ENCODE data around the gene TMEM50A. TPM values are rescaled to one million over a fixed set of nuclear protein-coding genes. Genes with fewer than 3 reads are reported as not detected.
"Not testable (repeated sequence)": the region's sequence is repeated elsewhere in the genome, so short reads cannot be mapped to it uniquely, and the experiment has no call there.

Gene TMEM50A
- total RNA-seq, 1 experiment from 2014 or later, result 104 TPM

GRCh38 chr1:25336922-25337354 is 1.2 kb upstream of the TMEM50A start:
- DNase-seq (ENCODE audit: low read depth), result not testable (repeated sequence)

DNA sequence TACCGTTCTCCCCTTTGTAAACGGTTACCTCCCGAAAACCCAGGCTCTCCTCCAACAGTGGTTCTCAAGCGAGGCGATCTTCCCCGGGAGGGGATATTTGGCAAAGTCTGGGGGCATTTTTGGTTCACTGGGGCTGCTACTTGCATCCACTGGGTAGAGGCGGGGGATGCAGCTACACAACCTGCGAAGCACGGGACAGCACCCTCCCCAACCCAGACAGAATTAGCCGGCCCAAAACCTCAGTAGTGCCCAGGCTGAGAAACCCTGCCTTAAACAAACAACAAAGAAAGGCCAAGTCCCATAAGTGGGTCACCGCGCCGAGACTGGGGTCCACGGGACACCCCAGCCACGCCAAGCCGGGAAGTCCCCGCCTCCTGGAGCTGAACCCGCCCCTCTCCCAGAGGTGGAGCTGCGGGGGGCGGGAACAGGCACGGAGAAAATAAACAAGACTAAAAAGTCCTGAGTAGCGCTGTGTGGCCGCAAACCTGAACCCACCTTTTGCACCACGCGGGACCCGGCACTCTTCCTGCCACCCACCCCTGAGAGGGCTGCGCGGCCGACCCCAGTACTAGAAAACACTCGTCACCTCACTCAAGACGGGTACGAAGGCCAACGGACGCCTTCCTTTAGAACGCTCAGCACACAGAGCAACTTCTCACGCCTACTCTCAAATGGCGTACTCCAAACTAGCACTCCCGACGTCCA is 499 bp upstream of the TMEM50A start:
- not testable (repeated sequence) for DNase-seq (ENCODE audit: low read depth)

- no peak for DNase-seq (ENCODE audit: low read depth)
These were observed 852 bp downstream of the TMEM50A start for GRCh38 chr1:25338986-25339385.

DNA sequence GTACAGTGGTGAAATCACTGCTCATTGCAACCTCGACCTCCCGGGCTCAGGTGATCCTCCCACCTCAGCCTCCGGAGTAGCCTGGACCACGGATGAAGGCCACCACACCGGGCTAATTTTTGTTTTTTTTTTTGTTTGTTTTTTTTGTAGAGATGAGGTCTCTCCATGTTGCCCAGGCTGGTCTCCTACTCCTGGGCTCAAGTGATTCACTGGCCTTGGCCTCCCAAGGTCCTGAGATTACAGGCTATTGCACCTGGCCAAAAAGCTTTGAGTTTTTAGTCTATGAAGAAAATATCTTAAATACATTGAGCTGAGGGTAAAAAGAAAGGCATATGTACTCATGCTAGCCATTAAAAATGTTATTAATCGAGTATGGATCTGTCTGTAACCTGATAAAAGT is 3.6 kb downstream of the TMEM50A start:
- no peak for DNase-seq (ENCODE audit: low read depth)

GRCh38 chr1:25342846-25343245 is 4.7 kb downstream of the TMEM50A start:
- no peak for DNase-seq (ENCODE audit: low read depth)

DNA sequence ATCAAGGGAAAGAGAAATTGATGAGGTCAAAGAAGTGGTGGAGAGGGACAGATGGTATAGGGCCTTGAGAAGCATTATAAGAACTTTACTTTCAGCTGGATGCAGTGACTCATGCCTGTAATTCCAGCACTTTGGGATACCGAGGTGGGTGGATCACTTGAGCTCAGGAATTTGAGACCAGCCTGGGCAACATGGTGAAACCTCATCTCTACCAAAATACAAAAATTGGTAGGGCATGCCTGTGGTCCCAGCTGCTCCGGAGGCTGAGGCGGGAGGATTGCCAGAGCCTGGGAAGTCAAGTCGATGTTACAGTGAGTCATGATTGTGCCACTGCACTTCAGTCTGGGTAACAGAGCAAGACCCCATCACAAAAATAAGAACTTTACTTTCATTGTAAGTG is 5.7 kb downstream of the TMEM50A start:
- DNase-seq (ENCODE audit: low read depth), result peak; percentile 88

- no peak for DNase-seq (ENCODE audit: low read depth)
These were observed 9.4 kb downstream of the TMEM50A start for GRCh38 chr1:25347556-25347955.

DNA sequence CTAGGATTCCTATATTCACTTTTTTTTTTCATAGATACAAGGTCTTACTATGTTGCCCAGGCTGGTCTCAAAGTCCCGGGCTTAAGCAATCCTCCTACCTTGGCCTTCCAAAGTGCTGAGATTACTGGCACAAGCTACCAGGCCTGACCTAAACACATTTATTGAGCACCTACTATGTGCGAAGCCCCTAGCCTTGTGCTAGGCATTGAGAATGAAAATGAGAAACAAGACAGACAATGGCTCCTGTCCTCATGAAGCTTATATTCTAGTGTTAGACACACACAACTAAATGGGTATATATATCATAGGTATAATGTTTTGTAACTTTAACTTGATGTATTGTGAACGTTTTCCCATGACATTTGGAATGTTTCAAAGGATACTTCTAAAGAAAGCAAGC is 11.5 kb downstream of the TMEM50A start:
- DNase-seq (ENCODE audit: low read depth), result no peak

GRCh38 chr1:25355841-25356395 is 17.8 kb downstream of the TMEM50A start:
- DNase-seq (ENCODE audit: low read depth), result no peak

- no peak for DNase-seq (ENCODE audit: low read depth)
These were observed 18.3 kb downstream of the TMEM50A start for GRCh38 chr1:25356441-25356840.

- no peak for DNase-seq (ENCODE audit: low read depth)
These were observed 18.7 kb downstream of the TMEM50A start for GRCh38 chr1:25356848-25357247.

DNA sequence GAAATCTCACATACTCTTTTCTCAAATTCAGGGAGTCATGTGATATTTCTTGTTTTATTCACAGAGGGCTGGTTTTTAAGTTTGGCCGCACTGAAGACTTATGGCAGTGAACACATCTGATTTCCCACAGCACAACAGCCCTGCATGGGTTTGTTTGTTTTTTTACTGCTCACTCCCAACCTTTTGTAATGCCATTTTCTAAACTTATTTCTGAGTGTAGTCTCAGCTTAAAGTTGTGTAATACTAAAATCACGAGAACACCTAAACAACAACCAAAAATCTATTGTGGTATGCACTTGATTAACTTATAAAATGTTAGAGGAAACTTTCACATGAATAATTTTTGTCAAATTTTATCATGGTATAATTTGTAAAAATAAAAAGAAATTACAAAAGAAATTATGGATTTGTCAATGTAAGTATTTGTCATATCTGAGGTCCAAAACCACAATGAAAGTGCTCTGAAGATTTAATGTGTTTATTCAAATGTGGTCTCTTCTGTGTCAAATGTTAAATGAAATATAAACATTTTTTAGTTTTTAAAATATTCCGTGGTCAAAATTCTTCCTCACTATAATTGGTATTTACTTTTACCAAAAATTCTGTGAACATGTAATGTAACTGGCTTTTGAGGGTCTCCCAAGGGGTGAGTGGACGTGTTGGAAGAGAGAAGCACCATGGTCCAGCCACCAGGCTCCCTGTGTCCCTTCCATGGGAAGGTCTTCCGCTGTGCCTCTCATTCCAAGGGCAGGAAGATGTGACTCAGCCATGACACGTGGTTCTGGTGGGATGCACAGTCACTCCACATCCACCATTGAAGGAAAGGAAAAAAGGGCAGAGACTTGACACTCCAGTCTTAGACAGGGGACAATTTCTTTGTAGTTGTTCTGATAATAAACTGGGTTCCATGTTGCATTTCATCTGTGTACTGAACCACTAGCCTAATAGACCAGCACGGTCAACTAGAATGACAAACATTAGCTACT is 22.8 kb downstream of the TMEM50A start:
- peak; percentile 88 for DNase-seq (ENCODE audit: low read depth)

GRCh38 chr1:25361901-25362300 is 23.8 kb downstream of the TMEM50A start:
- DNase-seq (ENCODE audit: low read depth), result no peak

DNA sequence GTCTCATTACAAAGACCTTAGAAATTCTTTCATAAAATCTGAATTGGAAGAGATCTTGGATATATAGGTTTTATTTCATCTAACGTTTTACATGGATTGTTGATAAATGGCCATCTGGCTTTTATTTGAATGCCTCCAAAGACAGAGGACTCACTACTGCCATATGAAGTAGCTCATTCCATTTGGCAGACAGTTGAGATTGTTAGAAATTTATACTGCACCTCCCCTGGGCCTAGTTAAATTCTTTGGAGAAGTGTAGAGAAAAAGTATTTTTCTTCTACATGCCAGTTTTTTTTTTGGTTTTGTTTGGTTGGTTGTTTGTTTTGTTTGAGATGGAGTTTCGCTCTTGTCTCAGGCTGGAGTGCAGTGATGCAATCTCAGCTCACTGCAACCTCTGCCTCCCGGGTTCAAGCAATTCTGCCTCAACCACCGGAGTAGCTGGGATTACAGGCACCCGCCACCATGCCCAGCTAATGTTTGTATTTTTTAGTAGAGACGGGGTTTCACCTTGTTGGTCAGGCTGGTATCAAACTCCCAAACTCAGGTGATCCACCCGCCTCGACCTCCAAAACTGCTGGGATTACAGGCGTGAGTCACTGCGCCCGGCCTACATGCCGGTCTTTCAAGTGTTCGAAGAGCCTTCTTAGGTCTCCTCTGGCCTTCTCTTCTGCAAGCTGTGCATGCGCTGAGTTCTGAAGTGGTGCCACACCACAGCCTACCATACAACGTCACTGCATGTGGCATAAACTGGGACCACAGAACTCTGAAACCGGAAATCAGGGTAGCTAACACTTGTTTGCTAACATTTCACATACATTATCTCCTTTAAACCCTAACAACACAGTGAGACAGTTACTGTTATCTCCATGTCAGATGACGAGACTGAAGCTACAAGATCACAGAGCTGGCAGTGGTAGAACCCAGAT is 24.8 kb downstream of the TMEM50A start:
- DNase-seq (ENCODE audit: low read depth), result not testable (repeated sequence)

GRCh38 chr1:25369241-25369640 is 31.1 kb downstream of the TMEM50A start:
- no peak for DNase-seq (ENCODE audit: low read depth)

GRCh38 chr1:25369691-25370271 is 31.6 kb downstream of the TMEM50A start:
- DNase-seq (ENCODE audit: low read depth), result not testable (repeated sequence)

DNA sequence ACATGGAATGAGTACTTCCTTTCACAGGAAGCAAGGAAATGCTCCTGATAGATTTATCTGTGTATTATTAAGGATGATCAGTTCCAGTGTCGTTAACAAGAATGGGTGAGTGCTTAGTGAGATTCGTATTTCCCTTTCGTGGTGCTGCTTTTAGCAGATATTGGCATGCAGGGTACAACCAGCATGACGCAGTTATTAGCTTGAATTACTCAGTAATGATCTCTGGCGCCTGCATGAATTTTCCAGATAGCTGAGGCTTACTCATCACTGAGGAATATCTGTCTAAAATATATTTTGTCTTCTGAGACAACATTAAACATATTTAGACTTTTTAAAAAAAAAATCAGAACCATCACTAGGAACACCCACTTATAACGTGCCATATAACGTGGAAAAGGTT is 33.6 kb downstream of the TMEM50A start:
- peak; percentile 15 for DNase-seq (ENCODE audit: low read depth)

- not testable (repeated sequence) for DNase-seq (ENCODE audit: low read depth)
These were observed 40.2 kb downstream of the TMEM50A start for GRCh38 chr1:25378367-25378766.

- not testable (repeated sequence) for DNase-seq (ENCODE audit: low read depth)
These were observed 44.4 kb downstream of the TMEM50A start for GRCh38 chr1:25382543-25382942.

- not testable (repeated sequence) for DNase-seq (ENCODE audit: low read depth)
These were observed 45.0 kb downstream of the TMEM50A start for GRCh38 chr1:25383090-25383489.

DNA sequence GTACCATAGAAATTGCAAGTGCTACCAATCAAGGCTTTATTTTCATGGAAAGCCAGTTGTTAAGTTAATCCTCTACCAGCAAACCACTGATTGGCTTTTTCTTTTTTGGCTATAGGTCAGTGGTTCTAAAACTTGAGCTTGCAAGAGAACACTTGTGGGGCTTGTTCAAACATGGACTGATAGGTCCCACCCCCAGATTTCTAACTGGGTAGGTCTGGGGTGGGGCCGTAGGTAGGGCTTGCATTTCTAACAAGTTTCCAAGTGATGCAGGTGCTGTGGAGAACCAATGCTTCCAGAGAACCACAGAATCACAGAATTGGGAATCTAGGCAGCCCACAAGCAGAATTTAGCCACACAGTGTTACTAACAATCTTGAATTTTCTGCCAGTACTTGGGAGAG is 45.7 kb downstream of the TMEM50A start:
- not testable (repeated sequence) for DNase-seq (ENCODE audit: low read depth)
